GM19043 (cell line): Measurements from ENCODE around the gene SUCLG2.
A peak's percentile ranks its signal among the peaks of the same experiment; 100 is the strongest.

Experiments used
- ATAC-seq: cut with Tn5 transposase; IDR thresholded peaks from one replicate; pipeline ENCODE4 v1.9.1; 2021; ENCODE audit warnings: low read depth; ENCODE audit not compliant: unreplicated experiment

The SUCLG2 gene

GRCh38 chr3:67405193-67405592 lies 249.2 kb downstream of the SUCLG2 start:
- no peak for ATAC-seq

GRCh38 chr3:67402873-67403272 lies 251.5 kb downstream of the SUCLG2 start:
- ATAC-seq = no peak

- ATAC-seq = no peak
These were observed 252.5 kb downstream of the SUCLG2 start for GRCh38 chr3:67401921-67402320.

- ATAC-seq = no peak
These were observed 253.9 kb downstream of the SUCLG2 start for GRCh38 chr3:67400476-67400875.

GRCh38 chr3:67389176-67389575 lies 265.2 kb downstream of the SUCLG2 start:
- ATAC-seq = peak; percentile 91

GRCh38 chr3:67388738-67389137 lies 265.7 kb downstream of the SUCLG2 start:
- ATAC-seq = no peak

- ATAC-seq = no peak
These were observed 268.0 kb downstream of the SUCLG2 start for GRCh38 chr3:67386451-67386850.

- no peak for ATAC-seq
These were observed 269.5 kb downstream of the SUCLG2 start for GRCh38 chr3:67384760-67385397.

GRCh38 chr3:67384016-67384415 lies 270.4 kb downstream of the SUCLG2 start:
- ATAC-seq = no peak

- no peak for ATAC-seq
These were observed 271.0 kb downstream of the SUCLG2 start for GRCh38 chr3:67383379-67383778.

GRCh38 chr3:67382536-67382935 lies 271.9 kb downstream of the SUCLG2 start:
- no peak for ATAC-seq

- no peak for ATAC-seq
These were observed 272.6 kb downstream of the SUCLG2 start for GRCh38 chr3:67381667-67382272.

GRCh38 chr3:67380118-67380517 lies 274.3 kb downstream of the SUCLG2 start:
- no peak for ATAC-seq

GRCh38 chr3:67377299-67377698 lies 277.1 kb downstream of the SUCLG2 start:
- ATAC-seq = no peak

- ATAC-seq = no peak
These were observed 278.0 kb downstream of the SUCLG2 start for GRCh38 chr3:67376416-67376815.

GRCh38 chr3:67375976-67376375 lies 278.4 kb downstream of the SUCLG2 start:
- no peak for ATAC-seq

GRCh38 chr3:67362686-67363085 lies 291.7 kb downstream of the SUCLG2 start:
- no peak for ATAC-seq

- no peak for ATAC-seq
These were observed 292.6 kb downstream of the SUCLG2 start for GRCh38 chr3:67361770-67362169.

GRCh38 chr3:67361323-67361722 lies 293.1 kb downstream of the SUCLG2 start:
- no peak for ATAC-seq

- ATAC-seq = peak; percentile 68
These were observed 296.6 kb downstream of the SUCLG2 start for GRCh38 chr3:67357610-67358458.

GRCh38 chr3:67349551-67350174 lies 304.7 kb downstream of the SUCLG2 start:
- peak; percentile 95 for ATAC-seq
